Measurements from ENCODE around the gene TRAPPC3L. TPM values are rescaled to one million over a fixed set of nuclear protein-coding genes. Genes with fewer than 3 reads are reported as not detected.

Gene TRAPPC3L
- polyA plus RNA-seq, 2 of the 4 experiments (the other 2 are of a cell fraction), result not detected

DNA sequence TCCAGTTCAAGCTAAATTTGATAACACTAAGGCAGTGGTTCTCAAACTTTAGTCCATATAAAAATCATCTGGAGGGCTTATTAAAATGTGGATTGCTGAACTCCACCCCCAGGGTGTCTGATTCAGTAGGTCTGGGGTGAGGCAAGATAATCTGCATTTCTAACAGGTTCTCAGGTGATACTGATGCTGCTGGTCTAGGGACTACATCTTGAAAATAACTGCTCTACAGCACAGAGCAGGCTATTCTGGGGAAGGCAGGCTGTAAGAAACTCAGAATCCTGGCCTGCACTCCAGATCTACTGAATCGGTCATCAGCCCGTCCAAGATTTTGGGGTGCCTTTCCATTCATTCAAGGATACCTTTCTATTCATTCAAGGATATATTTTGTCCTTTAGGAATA is 22.6 kb downstream of the TRAPPC3L start:
- CTCF ChIA-PET, result interaction anchor here (1.6 kb wide), 1 partner anchor 11 kb away, joined by 4 read pairs; the partner anchor contains the start of gene CALHM5
- 72% methylated on average over 2 of the region's 2 CpGs for WGBS (ENCODE audit: missing lambda C conversion rate)
- no peak for FAIRE-seq

DNA sequence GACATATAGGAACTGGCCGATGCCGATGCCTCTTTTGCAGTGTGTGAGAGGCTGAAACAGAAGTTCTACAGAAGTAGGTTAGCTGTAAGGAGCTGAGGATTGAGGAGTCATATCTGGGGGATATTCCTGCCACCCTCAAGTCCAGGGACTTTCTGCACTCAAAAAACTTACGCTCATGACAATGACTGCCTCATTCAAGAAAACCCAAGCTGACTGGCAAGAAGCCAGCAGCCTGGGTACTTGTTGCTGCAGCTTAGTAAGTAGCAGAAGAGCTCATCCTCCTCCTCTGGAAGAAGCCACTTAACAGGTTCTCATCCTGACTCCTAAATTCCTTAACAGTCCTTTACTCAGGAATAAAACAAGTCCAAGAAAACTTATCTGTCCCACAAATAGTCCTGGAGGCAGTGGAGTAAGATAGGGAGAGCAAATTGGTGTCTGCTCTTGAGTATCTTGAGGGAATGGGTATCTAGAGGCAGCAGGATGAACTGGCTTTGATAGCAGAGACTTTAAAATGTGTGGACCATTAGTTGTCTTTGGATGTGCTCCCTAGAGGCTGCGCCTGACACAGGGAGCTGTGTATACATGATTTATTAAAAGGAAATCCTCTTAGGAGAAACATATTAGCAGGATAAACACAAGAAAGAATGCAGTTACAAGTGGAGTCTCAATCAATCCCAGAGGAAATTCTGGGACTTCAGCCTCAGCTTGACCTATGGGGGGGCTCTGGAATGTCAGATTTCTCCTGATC is 26.7 kb downstream of the TRAPPC3L start:
- no peak overlapping the region for H3K4me2 ChIP-seq
- ChIA-PET POLR2A (interaction anchor here (0.5 kb wide), 1 partner anchor 832 kb away, joined by 3 read pairs; no protein-coding TSS in a partner anchor), CTCF (interaction anchor here (1.4 to 1.5 kb wide), 2 partner anchors 42 to 231 kb away, joined by 4 to 6 read pairs; no protein-coding TSS in a partner anchor)
- H3K4me3 ChIP-seq, result no peak overlapping the region
- no peak for TF ChIP-seq SREBF2 (IDR thresholded peaks at IDR 0.05)
- no peak for TF ChIP-seq HEYL (CRISPR knock-in tag; IDR thresholded peaks at IDR 0.05)
- TF ChIP-seq TFCP2L1 (CRISPR knock-in tag; IDR thresholded peaks at IDR 0.05), result no peak
- no peak for TF ChIP-seq PHF8 (IDR thresholded peaks at IDR 0.05; ENCODE audit: borderline replicate concordance, low read depth)
- TF ChIP-seq, protein P1, sequence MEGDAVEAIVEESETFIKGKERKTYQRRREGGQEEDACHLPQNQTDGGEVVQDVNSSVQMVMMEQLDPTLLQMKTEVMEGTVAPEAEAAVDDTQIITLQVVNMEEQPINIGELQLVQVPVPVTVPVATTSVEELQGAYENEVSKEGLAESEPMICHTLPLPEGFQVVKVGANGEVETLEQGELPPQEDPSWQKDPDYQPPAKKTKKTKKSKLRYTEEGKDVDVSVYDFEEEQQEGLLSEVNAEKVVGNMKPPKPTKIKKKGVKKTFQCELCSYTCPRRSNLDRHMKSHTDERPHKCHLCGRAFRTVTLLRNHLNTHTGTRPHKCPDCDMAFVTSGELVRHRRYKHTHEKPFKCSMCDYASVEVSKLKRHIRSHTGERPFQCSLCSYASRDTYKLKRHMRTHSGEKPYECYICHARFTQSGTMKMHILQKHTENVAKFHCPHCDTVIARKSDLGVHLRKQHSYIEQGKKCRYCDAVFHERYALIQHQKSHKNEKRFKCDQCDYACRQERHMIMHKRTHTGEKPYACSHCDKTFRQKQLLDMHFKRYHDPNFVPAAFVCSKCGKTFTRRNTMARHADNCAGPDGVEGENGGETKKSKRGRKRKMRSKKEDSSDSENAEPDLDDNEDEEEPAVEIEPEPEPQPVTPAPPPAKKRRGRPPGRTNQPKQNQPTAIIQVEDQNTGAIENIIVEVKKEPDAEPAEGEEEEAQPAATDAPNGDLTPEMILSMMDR (IDR thresholded peaks at IDR 0.05), result no peak
- TF ChIP-seq NFE2L2 (conservative IDR thresholded peaks at IDR 0.05; ENCODE audit: low read length), result no peak
- WGBS (ENCODE audit: missing lambda C conversion rate), result 77% methylated on average over 4 of the region's 4 CpGs
- FAIRE-seq (no peak), ATAC-seq (no peak), DNase-seq (ENCODE audit: low read depth in 1 of 2, low spot score in 1 of 2) (no peak)
- H3K4me1 ChIP-seq, result no peaks in the 10 kb centered on the region
- H3K27ac ChIP-seq, result no peak overlapping the region
- no peaks in the 10 kb centered on the region for H3K9me3 ChIP-seq

More for the DNA sequence above, 22.6 kb downstream of the TRAPPC3L start:
- POLR2A ChIA-PET, result no interaction called here
- Histone ChIP-seq H3K4me2 (no peak overlapping the region), H3K9me3 (no peaks in the 10 kb centered on the region), H3K4me3 (no peak overlapping the region), H3K4me1 (no peaks in the 10 kb centered on the region), H3K27ac (no peak overlapping the region)
- TF ChIP-seq, protein P1 (IDR thresholded peaks at IDR 0.05), result no peak
- TF ChIP-seq MYC (IDR thresholded peaks at IDR 0.05; ENCODE audit: borderline replicate concordance, low read length), result no peak
- no peak for TF ChIP-seq CEBPB (IDR thresholded peaks at IDR 0.05)
- TF ChIP-seq CHD4 (IDR thresholded peaks at IDR 0.05; ENCODE audit: borderline replicate concordance), result no peak
- no peak for TF ChIP-seq EHF (CRISPR knock-in tag; IDR thresholded peaks at IDR 0.05)
- DNase-seq (ENCODE audit: low read depth in 1 of 2, low spot score in 1 of 2), result no peak
- ATAC-seq, result no peak

DNA sequence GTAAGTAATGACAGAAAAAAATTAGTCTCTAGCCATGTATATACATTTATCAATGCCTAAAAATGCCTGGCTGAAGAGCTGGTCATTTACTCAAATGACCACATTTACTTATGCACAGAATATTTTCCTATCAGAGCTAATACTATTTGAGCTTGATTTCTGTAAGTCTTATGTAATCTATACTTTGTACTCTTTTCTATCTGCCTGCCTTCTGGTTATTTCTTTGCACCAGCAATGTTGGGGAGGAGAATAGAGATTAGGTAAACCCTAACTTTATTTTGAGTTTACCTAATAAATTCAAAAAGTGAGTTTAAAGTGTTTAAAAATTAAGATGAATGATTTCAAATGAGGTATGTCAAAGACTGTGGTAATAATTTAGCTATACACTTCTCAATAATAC is 30.3 kb downstream of the TRAPPC3L start:
- TF ChIP-seq, protein P1 (IDR thresholded peaks at IDR 0.05), result no peak
- TF ChIP-seq ZNF302 (CRISPR knock-in tag; IDR thresholded peaks at IDR 0.05) (no peak), HEYL (CRISPR knock-in tag; IDR thresholded peaks at IDR 0.05) (no peak), SREBF2 (IDR thresholded peaks at IDR 0.05) (no peak), RNF2 (IDR thresholded peaks at IDR 0.05; ENCODE audit: borderline replicate concordance, low read depth) (no peak), MAZ (IDR thresholded peaks at IDR 0.05; ENCODE audit: borderline replicate concordance, low read depth, low read length) (no peak), MYC (IDR thresholded peaks at IDR 0.05; ENCODE audit: borderline replicate concordance, low read length) (no peak), ESRRA (IDR thresholded peaks at IDR 0.05; ENCODE audit: borderline replicate concordance, low read length) (no peak)
- TF ChIP-seq, protein P2, sequence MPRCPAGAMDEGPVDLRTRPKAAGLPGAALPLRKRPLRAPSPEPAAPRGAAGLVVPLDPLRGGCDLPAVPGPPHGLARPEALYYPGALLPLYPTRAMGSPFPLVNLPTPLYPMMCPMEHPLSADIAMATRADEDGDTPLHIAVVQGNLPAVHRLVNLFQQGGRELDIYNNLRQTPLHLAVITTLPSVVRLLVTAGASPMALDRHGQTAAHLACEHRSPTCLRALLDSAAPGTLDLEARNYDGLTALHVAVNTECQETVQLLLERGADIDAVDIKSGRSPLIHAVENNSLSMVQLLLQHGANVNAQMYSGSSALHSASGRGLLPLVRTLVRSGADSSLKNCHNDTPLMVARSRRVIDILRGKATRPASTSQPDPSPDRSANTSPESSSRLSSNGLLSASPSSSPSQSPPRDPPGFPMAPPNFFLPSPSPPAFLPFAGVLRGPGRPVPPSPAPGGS (IDR thresholded peaks at IDR 0.05), result no peak
- TF ChIP-seq, protein P3, sequence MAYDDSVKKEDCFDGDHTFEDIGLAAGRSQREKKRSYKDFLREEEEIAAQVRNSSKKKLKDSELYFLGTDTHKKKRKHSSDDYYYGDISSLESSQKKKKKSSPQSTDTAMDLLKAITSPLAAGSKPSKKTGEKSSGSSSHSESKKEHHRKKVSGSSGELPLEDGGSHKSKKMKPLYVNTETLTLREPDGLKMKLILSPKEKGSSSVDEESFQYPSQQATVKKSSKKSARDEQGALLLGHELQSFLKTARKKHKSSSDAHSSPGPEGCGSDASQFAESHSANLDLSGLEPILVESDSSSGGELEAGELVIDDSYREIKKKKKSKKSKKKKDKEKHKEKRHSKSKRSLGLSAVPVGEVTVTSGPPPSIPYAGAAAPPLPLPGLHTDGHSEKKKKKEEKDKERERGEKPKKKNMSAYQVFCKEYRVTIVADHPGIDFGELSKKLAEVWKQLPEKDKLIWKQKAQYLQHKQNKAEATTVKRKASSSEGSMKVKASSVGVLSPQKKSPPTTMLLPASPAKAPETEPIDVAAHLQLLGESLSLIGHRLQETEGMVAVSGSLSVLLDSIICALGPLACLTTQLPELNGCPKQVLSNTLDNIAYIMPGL (CRISPR knock-in tag; IDR thresholded peaks at IDR 0.05; ENCODE audit: borderline replicate concordance), result no peak
- TF ChIP-seq, protein P4, sequence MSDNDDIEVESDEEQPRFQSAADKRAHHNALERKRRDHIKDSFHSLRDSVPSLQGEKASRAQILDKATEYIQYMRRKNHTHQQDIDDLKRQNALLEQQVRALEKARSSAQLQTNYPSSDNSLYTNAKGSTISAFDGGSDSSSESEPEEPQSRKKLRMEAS (IDR thresholded peaks at IDR 0.05), result no peak
- CTCF ChIA-PET, result interaction anchor here (0.6 to 2.0 kb wide), 2 partner anchors 134 to 246 kb away, joined by 4 to 9 read pairs; no protein-coding TSS in a partner anchor
- Histone ChIP-seq H3K4me2 (no peak overlapping the region), H3K4me1 (no peaks in the 10 kb centered on the region), H3K4me3 (no peak overlapping the region), H3K9me3 (no peaks in the 10 kb centered on the region), H3K27ac (no peak overlapping the region)
- DNase-seq (ENCODE audit: low read depth in 1 of 2, low spot score in 1 of 2) (no peak), ATAC-seq (no peak), FAIRE-seq (no peak)
- POLR2A ChIA-PET, result interaction anchor here (0.8 kb wide), 1 partner anchor 262 kb away, joined by 3 read pairs; the partner anchor contains the start of gene TSPYL4

Measured in A549 (cell line).